NCI-H446 (cell line): Measurements from ENCODE around the gene ZFP57.
"Not testable (repeated sequence)": the region's sequence is repeated elsewhere in the genome, so short reads cannot be mapped to it uniquely, and the experiment has no call there.

Experiments used
- DNase-seq, 2 experiments: peaks; one replicate each; lab custom pipeline; 2025; lab: John Stamatoyannopoulos, UW

ZFP57 gene

GRCh38 chr6:29696147-29697125 lies 15.5 kb upstream of the ZFP57 start:
- DNase-seq = no peak

GRCh38 chr6:29694637-29695036 lies 13.7 kb upstream of the ZFP57 start:
- DNase-seq = no peak

- DNase-seq = no peak
Measured at GRCh38 chr6:29685718-29686326, 4.9 kb upstream of the ZFP57 start.

GRCh38 chr6:29681811-29682210 lies 859 bp upstream of the ZFP57 start:
- no peak for DNase-seq

- DNase-seq = no peak
Measured at GRCh38 chr6:29680416-29680815, 536 bp downstream of the ZFP57 start.

GRCh38 chr6:29679962-29680361 lies 990 bp downstream of the ZFP57 start:
- no peak for DNase-seq

- DNase-seq = no peak
Measured at GRCh38 chr6:29678114-29678513, 2.8 kb downstream of the ZFP57 start.

- peak in 1 of 2 experiments; percentile 16 for DNase-seq
Measured at GRCh38 chr6:29676981-29677601, 3.9 kb downstream of the ZFP57 start.

GRCh38 chr6:29675561-29675960 lies 5.4 kb downstream of the ZFP57 start:
- DNase-seq = no peak

GRCh38 chr6:29674008-29674407 lies 6.9 kb downstream of the ZFP57 start:
- DNase-seq = no peak

- DNase-seq = no peak
Measured at GRCh38 chr6:29673161-29673560, 7.8 kb downstream of the ZFP57 start.

GRCh38 chr6:29672116-29672515 lies 8.8 kb downstream of the ZFP57 start:
- not testable (repeated sequence) for DNase-seq

GRCh38 chr6:29671026-29671425 lies 9.9 kb downstream of the ZFP57 start:
- no peak for DNase-seq

GRCh38 chr6:29667158-29667557 lies 13.8 kb downstream of the ZFP57 start:
- no peak for DNase-seq

- no peak for DNase-seq
Measured at GRCh38 chr6:29666826-29667130, 14.2 kb downstream of the ZFP57 start.

- no peak for DNase-seq
Measured at GRCh38 chr6:29665942-29666825, 14.8 kb downstream of the ZFP57 start.

GRCh38 chr6:29663300-29664042 lies 17.5 kb downstream of the ZFP57 start:
- no peak for DNase-seq

GRCh38 chr6:29661502-29662141 lies 19.3 kb downstream of the ZFP57 start:
- DNase-seq = not testable (repeated sequence)

- DNase-seq = no peak
Measured at GRCh38 chr6:29661071-29661470, 19.9 kb downstream of the ZFP57 start.

- no peak for DNase-seq
Measured at GRCh38 chr6:29656798-29657197, 24.2 kb downstream of the ZFP57 start, which contains the start of gene MOG. MOG (plus strand) TSS chr6:29657092; CDS start chr6:29657210, 118 bp downstream.

- no peak for DNase-seq
Measured at GRCh38 chr6:29656157-29656556, 24.8 kb downstream of the ZFP57 start.
